Stimulated activated CD4-positive, alpha-beta T cell treated with anti-CD3 and anti-CD28 coated beads, Interleukin-2, amount 100 ng/mL, for 24 hours (primary cell): Measurements from ENCODE around the gene TDP1.

ENCODE experiments used
- DNase-seq, 2 donors: peaks; one replicate each; pipeline ENCODE4 v3.0.0-alpha.2; 2020

TDP1 gene

GRCh38 chr14:89955745-89956660 lies at the start of gene TDP1:
TDP1 (plus strand) TSS chr14:89955927; CDS start chr14:89963115, 7,188 bp downstream.
- peak; percentile 97 for DNase-seq

GRCh38 chr14:89906000-89906399 lies 49.7 kb upstream of the TDP1 start:
- DNase-seq, result no peak

- DNase-seq, result no peak
Measured at GRCh38 chr14:89907655-89908054, 48.1 kb upstream of the TDP1 start.

- DNase-seq, result no peak
Measured at GRCh38 chr14:89908712-89909450, 46.8 kb upstream of the TDP1 start.

GRCh38 chr14:89909586-89909985 lies 46.1 kb upstream of the TDP1 start:
- no peak for DNase-seq

GRCh38 chr14:89910691-89911009 lies 45.1 kb upstream of the TDP1 start:
- DNase-seq, result no peak

GRCh38 chr14:89911010-89911919 lies 44.5 kb upstream of the TDP1 start:
- DNase-seq, result no peak

GRCh38 chr14:89912221-89912620 lies 43.5 kb upstream of the TDP1 start:
- no peak for DNase-seq

GRCh38 chr14:89912667-89913211 lies 43.0 kb upstream of the TDP1 start:
- no peak for DNase-seq

GRCh38 chr14:89915114-89915878 lies 40.4 kb upstream of the TDP1 start:
- peak; percentile 67 to 71 for DNase-seq

GRCh38 chr14:89918721-89919120 lies 37.0 kb upstream of the TDP1 start:
- no peak for DNase-seq

- DNase-seq, result no peak
Measured at GRCh38 chr14:89920056-89920455, 35.7 kb upstream of the TDP1 start.

- no peak for DNase-seq
Measured at GRCh38 chr14:89921346-89921745, 34.4 kb upstream of the TDP1 start.

- DNase-seq, result no peak
Measured at GRCh38 chr14:89922031-89922907, 33.5 kb upstream of the TDP1 start.

GRCh38 chr14:89924268-89924667 lies 31.5 kb upstream of the TDP1 start:
- DNase-seq, result no peak

- no peak for DNase-seq
Measured at GRCh38 chr14:89926694-89927093, 29.0 kb upstream of the TDP1 start.

GRCh38 chr14:89927186-89927865 lies 28.4 kb upstream of the TDP1 start:
- DNase-seq, result no peak

- no peak for DNase-seq
Measured at GRCh38 chr14:89933002-89933401, 22.7 kb upstream of the TDP1 start.

GRCh38 chr14:89936654-89937185 lies 19.0 kb upstream of the TDP1 start:
- DNase-seq, result no peak

- DNase-seq, result no peak
Measured at GRCh38 chr14:89941830-89942377, 13.8 kb upstream of the TDP1 start.
